ENCODE measurements around the gene AQP6.

The AQP6 gene

GRCh38 chr12:49972641-49973360 lies at the start of gene AQP6:
Gene AQP6, plus strand, starts transcription at chr12:49972947. Its CDS starts 227 bp downstream, at chr12:49973174.
- no peak for DNase-seq

- no peak for DNase-seq
These were observed 49.6 kb upstream of the AQP6 start for GRCh38 chr12:49923035-49923644.

GRCh38 chr12:49923880-49924556 lies 48.7 kb upstream of the AQP6 start:
- no peak for DNase-seq

GRCh38 chr12:49924628-49925246 lies 48.0 kb upstream of the AQP6 start:
- DNase-seq = no peak

- DNase-seq = no peak
These were observed 47.1 kb upstream of the AQP6 start for GRCh38 chr12:49925433-49926204.

- no peak for DNase-seq
These were observed 44.3 kb upstream of the AQP6 start for GRCh38 chr12:49928471-49928870.

- DNase-seq = no peak
These were observed 43.2 kb upstream of the AQP6 start for GRCh38 chr12:49929581-49929980.

- no peak for DNase-seq
These were observed 42.0 kb upstream of the AQP6 start for GRCh38 chr12:49930515-49931288.

DNA sequence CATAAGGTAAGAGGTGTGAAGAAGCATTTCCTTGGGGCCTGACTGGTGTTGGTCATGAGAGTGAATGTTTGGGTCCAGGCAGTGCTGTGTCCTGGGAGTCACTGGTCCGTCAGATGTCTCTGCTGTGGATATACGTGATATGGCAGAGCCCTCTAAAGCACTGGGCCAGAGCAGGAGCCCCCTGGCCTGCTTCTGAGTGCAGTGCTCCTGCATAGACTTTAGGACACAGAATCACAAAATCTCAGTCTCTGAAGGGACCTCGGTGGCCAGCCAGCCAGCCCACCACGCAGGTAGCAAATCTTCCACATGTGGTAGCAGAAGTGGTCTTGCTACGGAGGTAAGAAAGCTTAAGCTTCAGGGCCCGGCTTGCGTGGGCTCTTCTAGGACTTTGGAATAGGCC lies 40.7 kb upstream of the AQP6 start:
- no peak for DNase-seq

- no peak for DNase-seq
These were observed 40.1 kb upstream of the AQP6 start for GRCh38 chr12:49932533-49933130.

- no peak for DNase-seq
These were observed 39.0 kb upstream of the AQP6 start for GRCh38 chr12:49933796-49934195.

DNA sequence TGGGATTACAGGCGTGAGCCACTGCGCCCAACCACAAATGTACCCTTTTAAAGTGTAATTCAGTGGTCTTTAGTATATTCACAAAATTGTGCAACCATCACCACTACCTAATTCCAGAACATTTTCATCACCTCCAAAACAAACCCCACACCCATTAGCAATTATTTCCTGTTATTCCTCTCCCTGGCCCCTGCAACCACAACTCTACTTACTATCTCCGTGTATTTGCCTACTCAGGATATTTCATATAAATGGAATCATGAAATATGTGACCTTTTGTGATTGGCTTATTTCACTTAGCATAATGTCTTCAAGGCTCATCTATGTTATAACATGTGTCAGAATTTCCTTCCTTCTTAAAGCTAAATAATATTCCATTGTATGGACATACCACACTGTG lies 38.2 kb upstream of the AQP6 start:
- no peak for DNase-seq

DNA sequence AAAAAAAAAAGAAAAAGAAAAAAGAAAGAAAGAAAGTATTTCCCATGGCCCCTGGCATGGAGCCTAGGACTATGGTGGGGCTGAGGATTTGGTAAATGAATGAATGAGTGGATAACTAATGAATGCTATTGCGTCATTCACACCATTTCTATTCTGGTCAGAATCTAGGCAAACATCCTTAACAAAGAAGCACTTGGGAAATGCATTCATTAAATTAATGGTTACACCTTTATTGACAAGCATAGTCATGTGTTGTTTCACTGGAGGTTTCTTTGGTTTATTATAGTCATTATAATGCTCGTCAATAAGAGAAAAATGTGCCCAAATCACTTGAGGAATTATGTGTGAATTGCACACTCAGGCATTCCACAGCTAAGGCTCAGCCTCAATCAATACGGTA lies 35.8 kb upstream of the AQP6 start:
- no peak for DNase-seq

GRCh38 chr12:49937639-49938300 lies 35.0 kb upstream of the AQP6 start:
- no peak for DNase-seq

- DNase-seq = no peak
These were observed 33.4 kb upstream of the AQP6 start for GRCh38 chr12:49939307-49939706.

- no peak for DNase-seq
These were observed 33.0 kb upstream of the AQP6 start for GRCh38 chr12:49939707-49940106.

GRCh38 chr12:49941556-49942511 lies 30.9 kb upstream of the AQP6 start:
- DNase-seq = no peak

DNA sequence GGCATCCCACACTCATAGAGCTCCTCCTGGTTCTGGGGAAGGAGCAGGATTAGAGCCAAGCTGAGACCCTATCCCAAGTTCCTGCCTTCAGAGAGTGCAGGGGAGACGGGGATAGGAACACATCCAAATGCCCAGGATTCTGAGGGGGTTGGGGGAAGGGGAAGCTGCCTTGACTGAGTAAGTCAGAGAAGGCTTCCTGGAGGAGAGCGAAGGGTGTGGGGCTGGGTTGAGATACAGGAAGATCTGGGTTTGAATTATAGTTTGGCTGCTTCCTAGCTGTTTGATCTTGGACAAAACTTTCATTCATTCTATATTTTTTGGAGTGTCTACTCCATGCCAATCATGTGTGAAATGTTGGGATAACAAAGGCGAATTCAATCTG lies 30.2 kb upstream of the AQP6 start:
- DNase-seq = no peak

DNA sequence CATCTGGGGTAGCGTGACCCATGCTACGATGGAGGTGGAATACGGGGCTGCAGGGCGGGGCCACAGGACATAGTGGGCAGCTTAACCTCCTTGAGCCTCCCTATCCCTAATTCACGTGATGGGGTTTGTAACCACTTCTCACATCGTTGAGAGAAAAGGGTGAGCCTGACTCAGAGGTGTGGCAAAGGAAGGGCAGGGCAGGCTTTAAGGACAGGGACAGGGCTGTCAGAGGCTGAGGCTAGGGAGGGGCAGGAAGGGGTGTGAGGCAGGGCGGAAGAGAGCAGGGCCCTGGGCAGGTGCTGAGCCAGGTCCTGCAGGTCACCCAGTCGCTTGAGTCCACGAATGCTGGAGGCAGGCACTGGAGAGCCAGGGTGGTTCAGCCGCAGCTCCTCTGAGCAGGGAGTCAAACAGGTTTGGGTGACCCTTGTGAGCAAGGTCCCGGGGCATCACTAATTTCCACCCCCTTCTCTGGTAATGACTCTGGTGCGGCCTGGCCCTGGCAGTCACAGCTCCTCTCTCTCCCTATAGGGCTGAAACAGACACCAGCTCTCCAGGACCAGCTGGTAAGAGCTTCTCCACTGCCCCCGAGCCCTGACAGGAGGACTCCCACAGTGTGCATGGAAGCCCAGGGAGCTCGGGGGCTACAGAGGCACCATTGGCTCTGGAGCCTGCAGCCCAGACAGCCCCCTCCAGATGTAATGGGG lies 29.7 kb upstream of the AQP6 start:
- no peak for DNase-seq

DNA sequence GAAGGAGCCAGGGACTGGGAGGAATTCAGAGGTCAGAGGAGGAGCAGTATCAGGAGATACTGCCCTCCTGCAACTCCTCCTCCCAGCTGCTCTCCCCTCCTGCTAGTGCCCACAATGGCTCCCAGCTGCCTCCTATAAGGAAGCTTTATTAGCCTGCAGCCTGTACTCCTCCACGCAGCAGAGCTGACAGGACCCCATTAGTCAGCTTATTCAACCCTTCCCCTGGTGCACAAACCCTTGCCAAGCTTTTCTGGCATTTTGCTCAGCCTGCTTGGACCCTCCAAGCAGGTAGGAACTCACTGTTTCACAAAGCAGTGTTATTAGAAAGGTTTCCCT lies 29.2 kb upstream of the AQP6 start:
- no peak for DNase-seq
